GM20000 (cell line): ENCODE results near the gene TMIGD2.
"Not testable (repeated sequence)": the region's sequence is repeated elsewhere in the genome, so short reads cannot be mapped to it uniquely, and the experiment has no call there.

Source experiments
- DNase-seq: peaks from one replicate; pipeline ENCODE4 v3.0.0; 2012; ENCODE audit warnings: low spot score
- TF ChIP-seq, protein P1 (sequence below): IDR thresholded peaks from 2 replicates; pipeline ENCODE4 v1.5.1; 2012; ENCODE audit warnings: mild to moderate bottlenecking, control low read depth; ENCODE audit errors: extremely low read depth, missing control alignments

Gene TMIGD2

DNA sequence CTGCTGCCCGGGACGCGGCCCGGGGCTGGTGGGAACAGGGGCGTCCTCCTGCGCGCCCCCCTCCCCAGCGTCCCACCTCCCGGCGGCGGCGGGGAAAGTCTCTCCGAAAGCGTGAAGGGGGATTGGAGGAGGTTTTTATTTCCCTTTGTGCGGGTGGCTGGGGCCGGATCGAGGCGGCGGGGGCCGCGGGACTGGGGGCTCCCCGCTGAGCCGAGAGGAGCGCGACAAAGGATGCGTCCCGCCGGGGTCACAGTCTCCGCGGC, 23.0 kb downstream of the TMIGD2 start:
- TF ChIP-seq, protein P1, sequence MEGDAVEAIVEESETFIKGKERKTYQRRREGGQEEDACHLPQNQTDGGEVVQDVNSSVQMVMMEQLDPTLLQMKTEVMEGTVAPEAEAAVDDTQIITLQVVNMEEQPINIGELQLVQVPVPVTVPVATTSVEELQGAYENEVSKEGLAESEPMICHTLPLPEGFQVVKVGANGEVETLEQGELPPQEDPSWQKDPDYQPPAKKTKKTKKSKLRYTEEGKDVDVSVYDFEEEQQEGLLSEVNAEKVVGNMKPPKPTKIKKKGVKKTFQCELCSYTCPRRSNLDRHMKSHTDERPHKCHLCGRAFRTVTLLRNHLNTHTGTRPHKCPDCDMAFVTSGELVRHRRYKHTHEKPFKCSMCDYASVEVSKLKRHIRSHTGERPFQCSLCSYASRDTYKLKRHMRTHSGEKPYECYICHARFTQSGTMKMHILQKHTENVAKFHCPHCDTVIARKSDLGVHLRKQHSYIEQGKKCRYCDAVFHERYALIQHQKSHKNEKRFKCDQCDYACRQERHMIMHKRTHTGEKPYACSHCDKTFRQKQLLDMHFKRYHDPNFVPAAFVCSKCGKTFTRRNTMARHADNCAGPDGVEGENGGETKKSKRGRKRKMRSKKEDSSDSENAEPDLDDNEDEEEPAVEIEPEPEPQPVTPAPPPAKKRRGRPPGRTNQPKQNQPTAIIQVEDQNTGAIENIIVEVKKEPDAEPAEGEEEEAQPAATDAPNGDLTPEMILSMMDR: no peak
- DNase-seq: no peak

DNA sequence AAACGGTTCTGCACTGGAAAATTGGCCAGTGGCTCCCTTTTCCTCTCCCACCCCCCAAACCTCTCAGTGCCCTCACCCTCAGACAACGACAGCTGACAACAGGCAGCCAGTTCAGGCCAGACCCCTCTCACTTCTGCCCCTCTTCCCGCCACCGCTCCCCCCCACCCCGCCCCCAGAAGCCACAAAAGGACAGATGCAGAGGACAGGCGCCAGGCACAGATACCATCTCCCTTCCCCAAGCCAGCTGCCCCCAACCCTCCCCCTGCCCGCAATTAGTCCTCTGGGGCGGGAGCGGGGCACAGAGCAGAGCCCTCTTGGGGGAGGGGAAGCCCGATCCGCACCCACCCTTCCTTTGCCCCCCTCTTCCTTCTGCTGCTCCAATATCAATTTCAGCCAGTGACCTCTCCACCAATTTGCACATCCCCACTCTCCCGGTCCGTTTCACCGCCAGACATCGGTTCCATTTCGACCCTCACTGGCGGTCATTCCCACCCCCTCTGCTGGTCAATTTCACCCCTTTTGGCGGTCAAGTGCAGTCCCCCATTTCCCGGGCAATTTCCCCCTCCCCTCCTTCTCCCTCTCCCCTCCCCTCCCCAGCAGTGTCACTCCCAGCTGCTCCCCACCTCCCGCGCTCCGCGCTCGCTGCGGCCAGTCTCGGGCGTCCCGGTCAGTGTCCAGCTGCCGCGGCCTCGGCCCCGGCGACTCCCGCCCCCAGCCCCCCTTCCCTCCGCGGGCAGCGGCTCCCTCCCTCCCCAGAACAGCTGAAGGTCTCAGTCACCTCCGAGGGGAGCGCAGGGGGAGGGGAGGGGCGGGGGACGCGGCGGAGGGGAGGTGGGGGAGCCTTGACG, 23.5 kb downstream of the TMIGD2 start, which contains the start of gene SHD:
TSS of gene SHD (plus strand) at position 848 of the 848 bp plus-strand sequence. CDS start 798 bp downstream, outside the sequence.
- no peak for DNase-seq

DNA sequence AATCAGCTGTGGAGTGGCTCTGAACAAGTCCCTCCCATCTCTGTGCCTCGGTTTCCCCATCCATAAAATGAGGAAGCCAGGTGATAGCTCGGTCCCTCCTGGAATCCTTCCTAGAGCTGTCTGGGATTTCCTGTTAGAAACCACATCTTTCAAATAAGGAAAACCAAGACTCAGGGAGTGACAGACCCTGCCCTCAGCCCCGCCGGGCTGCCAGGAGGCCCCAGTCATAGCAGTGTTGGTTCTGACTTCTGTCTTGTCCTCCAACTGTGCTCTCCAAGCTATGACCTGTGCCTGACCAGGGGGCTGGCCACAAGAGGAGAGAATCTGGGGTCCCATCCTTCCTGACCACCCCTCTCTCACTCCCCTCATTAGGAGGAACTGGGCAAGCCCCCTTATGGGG, 24.2 kb downstream of the TMIGD2 start:
- TF ChIP-seq, protein P1: no peak
- no peak for DNase-seq

More for the DNA sequence above, 23.5 kb downstream of the TMIGD2 start, which contains the start of gene SHD:
- TF ChIP-seq, protein P1: no peak

DNA sequence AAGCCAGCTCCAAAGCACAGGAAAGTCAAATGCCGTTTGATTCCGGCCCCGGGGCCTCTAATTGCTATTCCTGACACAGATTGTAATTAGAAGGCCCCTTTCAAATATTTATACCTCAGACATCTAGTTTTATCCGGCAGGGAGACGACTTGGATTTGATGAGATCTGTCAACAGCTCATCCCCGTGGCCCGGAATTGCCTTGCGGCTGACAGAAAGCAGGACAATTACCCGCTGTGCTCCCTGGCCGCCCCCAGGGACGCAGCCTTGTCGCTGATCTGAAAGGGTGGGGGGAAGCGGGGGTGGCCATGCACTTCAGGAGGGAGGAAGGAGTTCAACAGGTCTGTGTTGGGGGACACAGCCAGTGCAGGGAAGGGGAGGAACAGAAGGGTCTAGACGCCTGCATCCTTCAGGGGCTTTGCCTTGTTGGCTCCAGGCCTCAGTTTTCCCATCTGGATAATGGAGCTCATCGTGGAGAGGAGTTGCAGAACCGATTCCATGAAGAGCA, 24.9 kb downstream of the TMIGD2 start:
- TF ChIP-seq, protein P1: no peak
- DNase-seq: no peak

DNA sequence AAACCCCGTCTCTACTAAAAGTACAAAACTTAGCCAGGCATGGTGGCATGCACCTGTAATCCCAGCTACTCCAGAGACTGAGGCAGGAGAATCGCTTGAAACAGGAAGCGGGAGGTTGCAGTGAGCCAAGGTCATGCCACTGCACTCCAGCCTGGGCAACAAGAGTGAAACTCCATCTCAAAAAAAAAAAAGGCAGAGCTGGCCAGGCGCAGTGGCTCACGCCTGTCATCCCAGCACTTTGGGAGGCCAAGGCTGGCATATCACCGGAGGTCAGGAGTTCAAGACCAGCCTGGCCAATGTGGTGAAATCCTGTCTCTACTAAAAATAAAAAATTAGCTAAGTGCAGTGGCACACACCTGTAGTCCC, 27.9 kb downstream of the TMIGD2 start:
- not testable (repeated sequence) for DNase-seq

DNA sequence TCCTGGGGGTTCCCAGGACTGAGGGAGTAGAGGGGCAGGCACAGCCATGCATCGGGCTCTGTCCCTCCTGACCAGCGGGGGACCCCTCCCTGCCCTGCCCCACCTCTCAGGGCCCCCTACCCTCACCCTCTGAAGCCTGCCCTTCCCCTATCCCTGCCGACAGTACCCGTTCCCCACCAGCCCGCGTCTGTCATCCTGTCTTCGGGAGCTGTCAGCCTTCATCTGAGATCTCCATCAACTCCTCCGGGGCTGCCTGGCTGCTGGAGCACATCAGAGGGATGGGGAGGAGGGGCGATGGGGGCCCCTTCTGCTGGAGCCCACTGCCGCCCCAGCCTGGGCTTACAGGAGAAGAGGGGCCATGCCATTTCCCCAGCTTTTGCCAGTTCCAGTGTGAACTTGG, 29.3 kb downstream of the TMIGD2 start:
- TF ChIP-seq, protein P1: no peak

DNA sequence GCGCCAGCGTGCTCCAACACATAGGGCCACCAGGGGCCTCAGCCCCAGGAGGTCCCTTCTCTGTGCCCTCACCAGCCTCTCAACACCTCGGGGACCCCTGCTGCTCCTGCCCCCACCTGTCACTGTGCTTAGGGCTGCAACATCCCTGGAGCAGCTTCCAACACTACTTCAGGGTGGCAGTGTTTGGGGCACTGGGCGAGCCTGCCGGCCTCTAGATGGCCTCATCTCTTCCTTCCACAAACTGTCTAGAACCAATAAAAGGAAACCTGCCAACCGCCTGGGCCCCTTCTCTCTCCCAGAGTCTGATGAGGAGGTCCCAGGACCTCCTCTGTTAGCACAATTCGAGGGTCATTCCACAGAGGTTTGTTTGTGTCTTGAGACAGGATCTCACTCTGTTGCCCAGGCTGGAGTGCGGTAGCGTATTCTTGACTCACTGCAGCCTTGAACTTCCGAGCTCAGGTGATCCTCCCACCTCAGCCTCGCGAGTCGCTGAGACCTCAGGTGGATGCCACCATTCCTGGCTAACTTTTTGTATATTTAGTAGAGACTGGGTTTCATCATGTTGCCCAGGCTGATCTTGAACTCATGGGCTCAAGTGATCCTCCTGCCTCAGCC, 33.3 kb downstream of the TMIGD2 start:
- TF ChIP-seq, protein P1: no peak
- DNase-seq: no peak

More for the DNA sequence above, 29.3 kb downstream of the TMIGD2 start:
- DNase-seq: no peak
